Fibroblast of the conjunctiva (primary cell): Measurements from ENCODE around the gene RASSF8.

Experiments used
- DNase-seq: peaks from one replicate; pipeline ENCODE4 v3.0.0-alpha.2; 2010; ENCODE audit warnings: low read depth

The RASSF8 gene

DNA sequence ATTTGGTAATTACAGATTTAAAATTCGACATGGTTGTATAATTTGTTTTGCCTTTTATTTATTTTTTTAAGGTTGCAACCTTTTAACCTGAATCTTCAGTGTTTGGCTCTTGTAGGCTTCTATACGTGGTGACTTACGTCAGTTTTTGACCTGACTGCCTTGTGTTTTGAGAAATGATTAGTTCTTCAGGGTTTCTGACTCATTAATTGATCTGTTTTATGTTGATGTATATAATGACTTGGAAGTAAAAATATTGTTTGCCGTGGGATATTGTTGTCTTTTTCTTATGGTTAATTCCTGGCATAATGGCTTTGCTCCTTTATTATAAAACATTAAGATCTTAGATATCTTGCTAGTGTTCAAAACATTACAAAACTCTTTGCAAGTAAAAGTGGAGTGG lies 2.5 kb downstream of the RASSF8 start:
- DNase-seq = no peak

DNA sequence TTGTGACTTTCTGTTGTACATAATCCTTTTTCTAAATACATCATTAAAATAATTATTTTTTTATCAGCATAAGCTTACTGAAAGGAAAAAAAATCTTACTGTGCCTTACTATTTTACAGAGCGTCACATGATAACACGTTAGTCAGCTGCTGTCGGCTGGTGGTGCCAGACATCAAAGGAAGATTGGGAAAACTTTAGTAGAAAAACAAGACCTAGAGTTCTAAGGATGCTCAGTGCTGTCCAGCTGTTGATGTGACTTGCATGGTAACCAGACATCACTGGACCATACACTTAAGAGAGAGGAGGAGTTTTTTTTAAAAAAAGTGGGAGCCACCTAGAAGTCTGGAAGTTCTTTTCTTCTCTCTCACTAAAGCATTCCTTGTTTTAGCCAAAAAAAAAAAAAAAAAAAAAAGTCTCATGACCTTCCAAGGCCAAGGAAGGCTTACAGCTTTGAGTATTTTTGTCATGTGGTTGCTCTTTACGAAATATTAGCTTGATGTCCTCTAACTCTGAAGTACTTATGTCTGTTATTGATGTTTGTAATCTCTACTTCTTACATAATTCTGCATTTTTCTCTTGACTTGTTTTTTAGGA lies 4.5 kb downstream of the RASSF8 start:
- DNase-seq = no peak

DNA sequence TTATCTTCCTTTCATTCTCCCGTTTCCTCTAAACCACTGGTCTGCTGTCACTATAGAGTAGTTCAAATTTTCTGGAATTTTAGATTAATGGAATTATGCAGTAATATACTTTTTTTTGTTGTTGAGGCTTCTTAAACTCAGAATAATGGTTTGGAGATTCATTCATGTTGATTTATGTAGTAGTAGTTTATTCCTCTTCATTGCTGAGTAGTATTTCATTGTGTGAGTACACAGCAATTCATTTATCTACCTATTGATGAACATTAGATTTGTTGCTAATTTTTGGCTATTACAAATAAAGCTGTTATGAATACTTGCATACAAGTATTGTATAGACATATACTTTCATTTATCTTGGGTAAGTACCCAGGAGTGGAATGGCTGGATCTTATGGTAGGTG lies 7.2 kb downstream of the RASSF8 start:
- no peak for DNase-seq

DNA sequence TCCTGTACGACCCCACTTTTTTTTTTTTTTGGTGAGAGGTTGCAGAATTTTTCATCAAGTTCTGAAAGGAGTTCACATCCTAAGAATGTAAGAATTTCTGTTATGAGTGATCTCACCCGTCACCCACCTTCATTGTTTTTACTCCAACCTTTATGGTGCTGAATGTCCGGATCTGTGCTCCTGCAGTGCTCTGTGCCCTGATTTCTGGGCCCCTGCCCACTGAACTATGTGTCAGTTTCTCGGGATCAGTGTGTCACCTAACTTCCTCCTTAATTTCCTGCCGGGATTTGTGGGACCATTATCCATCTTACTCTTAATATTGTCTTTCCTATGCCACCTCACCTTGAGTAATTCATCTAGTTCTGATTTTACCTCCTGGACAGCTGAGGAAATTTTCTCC lies 11.6 kb downstream of the RASSF8 start:
- no peak for DNase-seq

DNA sequence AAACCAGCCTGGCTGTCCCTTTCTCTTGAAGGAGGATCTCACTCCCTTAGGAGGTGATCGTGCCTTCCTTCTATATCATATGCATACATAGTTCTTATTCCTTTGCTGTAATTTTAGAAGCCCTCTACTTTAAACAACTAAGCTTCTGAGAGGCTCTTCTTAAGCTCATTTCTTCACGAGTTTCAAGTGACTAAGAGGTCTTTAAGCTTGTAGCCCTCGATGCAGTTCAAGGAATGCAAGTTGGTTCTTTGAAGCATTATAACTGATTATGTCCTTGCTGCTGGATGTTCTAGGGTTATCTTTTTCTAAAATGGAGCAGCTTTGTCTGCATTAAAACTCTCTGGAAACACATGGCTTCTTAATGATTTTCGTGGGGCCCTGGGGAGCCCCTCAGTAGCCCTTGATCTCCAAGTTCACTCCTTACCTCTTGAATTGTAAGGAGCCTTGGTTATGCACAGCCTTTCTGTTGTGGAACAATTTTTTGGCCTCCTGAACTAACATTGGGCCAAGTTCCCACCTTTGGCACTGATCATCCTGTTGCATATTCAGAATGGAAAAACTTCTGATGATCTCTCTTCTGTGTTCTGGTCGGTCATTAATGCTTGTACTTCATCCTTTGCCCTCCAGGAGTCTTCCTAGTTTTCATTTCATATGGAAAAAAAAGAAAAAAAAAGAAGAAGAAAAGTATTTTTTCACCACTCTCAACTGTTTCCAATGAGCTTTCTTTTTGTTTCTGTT lies 12.6 kb downstream of the RASSF8 start:
- no peak for DNase-seq

DNA sequence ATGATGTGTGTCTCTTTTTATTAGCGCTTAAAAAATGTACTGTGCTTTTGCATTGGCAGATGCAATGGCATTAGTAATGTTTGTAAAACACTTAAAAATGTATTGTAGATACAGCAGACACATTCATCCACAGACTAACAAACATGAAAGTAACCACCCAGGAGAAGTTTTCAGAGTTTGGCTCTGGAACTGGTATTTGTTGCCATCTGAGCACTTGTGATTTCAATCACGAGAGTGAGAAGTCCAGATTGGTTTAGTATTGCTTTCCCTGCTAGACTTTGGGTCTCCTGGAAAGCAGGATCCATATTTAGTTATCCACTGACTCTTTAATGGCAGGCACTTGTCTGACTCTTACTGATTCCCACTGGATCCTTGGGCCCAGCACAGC lies 13.2 kb downstream of the RASSF8 start:
- no peak for DNase-seq

DNA sequence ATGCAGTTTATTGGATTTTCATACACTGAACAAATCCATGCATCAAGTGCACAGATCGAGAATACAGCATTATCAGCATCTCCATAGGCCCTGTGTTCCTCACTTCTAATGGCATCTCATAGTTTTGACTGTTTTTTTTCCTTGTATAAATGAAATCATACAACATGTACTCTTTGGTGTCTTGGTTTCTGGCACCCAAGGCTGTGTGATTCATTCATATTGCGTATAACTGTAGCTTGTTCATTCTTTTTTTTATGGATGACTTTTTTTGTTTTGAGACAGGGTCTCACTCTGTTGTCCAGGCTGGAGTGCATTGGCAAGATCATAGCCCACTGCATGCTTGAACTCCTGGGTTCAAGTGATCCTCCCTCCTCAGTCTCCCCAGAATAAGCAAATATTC lies 14.3 kb downstream of the RASSF8 start:
- DNase-seq = peak; percentile 59

DNA sequence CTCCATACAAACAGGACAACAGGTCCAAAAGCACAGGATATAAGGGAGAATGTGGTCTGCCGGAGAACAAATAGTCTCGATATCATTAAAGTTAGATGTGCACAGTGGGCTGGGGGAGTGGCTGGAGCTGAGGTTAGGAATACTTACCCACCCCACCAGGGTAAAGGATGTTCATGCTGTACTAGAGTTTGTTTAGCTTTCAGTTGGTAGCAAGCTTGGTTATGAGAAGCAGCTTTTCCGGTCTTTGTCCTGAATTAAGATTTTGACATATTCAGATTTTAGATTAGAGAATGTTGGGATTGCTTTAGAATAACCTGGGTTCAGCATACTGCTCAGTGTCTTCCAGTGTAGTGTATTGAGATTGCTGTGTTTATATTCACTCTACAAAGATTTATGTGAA lies 16.7 kb downstream of the RASSF8 start:
- no peak for DNase-seq

DNA sequence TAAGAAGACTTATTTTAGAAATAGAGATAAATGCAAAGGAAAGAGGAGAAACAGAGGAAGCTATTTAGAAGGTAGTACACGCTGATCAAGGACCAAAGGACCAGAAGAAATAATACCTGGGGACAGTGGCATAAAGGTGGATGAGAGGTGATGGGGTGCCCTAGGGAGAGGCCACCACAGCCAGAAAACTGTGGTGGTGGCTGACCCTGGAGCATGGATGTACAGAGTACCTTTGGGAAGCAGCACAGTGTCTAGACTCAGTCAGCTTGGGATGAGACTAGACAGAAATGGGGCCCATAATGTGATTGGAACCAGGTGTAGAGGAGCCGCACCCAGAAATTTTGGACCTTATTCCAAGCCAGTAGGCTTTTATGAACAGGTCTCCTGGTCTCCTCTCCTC lies 17.2 kb downstream of the RASSF8 start:
- DNase-seq = no peak

DNA sequence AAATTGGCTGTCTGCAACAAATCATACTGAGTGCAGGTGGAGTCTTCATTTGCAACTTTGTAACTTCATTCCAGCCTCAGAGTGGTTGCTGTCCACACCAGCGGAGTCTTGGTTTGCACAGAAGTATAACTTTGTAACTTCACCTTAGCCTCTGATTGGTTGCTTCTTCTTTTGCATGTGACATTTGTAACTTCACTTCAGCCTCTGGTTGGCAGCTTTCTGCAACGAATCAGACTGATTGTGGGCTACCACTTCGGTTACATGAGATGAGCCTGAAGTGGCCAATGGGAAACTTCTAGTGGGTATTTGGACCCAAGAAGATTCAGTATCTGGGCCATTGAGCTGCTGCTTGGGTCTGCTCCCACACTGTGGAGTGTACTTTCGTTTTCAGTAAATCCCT lies 17.8 kb downstream of the RASSF8 start:
- no peak for DNase-seq

DNA sequence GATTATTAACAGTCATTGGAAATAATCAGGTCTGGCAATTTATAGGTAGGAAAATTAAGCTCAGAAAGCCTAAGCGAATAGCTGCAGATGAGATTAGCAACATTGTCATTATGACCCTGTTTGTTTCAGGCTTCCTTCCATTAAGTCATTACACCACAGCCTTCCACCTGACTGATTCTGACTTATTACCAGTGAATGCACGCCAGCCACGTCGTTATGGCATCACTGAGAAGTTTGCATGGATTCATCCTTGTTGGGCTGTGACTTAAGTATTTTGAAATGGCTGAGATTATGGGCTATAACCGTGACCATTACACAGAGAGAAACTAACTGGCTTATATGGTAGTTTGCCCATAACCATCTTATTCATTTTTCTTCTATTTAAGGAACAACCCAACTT lies 18.6 kb downstream of the RASSF8 start:
- DNase-seq = no peak

DNA sequence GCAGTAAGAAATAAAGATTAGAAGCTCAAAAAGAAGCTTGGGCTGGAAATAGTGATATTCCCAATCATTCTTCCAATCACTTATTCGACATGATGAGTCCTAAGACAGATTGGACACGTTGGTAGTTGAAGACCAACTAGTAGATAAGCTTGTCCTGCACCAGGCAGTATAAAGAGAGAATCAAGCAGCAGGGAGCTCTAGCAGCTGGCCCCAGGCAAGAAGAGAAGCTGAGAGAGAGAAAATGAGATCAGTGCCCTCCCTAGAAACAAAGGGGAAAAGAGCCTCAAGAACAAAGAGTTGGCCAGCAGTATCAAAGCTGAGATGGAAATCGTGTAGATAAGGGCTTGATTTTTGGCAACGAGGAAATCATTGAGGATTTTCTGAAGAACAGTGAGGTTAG lies 20.6 kb downstream of the RASSF8 start:
- DNase-seq = no peak

DNA sequence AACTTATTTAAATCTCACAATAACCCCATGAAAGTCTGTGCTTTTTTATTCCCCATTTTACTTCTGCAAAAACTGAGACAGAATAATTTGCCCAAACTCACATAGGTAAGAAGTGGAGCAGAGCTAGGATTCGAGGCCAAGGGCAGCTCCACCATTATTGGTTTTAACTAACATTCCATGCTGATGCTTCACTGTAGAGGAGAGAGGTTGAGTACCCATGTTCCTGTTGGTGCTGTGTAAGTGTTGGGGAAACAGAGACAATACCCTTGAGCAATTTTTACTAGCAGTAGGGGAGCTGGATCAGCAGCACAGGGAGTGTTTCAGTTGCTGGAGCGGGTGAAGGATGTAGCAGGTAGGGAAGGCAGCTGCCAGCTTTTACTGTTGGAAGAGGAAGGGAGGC lies 21.1 kb downstream of the RASSF8 start:
- DNase-seq = no peak

DNA sequence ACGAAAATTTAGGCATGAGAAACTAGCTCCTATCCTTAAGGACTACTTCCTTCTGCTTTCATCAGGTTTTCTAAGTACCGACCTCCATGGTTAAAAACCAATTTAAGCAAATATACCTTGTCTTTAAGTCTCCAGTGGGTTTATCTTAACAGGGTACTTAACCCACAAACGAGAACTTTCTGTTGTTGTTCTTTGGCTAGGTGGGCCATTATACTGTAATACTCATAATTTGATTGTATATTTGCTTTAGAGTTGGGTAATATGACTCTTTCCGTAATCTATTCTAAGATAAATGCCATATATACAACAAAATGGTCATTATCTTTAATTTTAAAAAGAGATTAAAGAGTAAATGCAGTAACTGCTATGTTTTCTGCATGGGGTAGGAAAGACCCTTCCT lies 21.6 kb downstream of the RASSF8 start:
- no peak for DNase-seq

DNA sequence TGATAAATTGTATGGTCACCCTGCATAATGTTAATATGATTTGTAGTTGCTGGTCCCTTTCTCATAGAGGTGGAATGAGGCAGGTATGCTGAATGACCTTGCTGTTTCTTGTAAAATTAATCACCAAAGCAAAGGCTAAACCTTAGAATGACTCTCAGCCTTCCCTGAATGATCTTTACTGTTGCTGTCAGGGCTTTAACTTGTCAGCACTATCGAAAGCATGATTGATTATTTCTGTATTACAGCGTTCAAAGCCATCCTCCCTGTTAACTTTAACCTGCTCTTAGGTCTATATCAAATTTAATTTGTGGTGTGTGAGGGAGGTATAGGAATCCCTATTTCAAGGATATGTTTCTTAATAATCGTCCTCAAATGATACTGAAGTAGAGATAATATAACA lies 23.1 kb downstream of the RASSF8 start:
- DNase-seq = no peak

DNA sequence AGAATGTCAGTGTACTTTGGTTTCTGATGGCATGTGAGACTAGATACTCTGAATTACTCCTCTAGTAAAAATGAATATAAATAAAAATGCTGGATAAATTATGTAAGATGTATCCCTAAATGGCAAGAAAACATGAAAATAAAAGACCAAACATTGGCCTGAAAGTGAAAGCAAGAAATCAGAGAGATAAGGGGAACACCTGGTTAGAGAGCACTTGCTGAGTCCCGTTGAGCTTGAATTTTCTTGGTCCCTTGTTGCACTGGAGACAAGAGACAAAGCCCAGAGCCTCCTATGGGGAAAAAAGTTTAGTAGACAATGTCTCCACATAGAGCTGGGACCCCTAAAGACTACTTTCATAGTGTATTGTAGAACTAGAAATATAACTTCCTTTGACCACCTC lies 23.9 kb downstream of the RASSF8 start:
- no peak for DNase-seq

DNA sequence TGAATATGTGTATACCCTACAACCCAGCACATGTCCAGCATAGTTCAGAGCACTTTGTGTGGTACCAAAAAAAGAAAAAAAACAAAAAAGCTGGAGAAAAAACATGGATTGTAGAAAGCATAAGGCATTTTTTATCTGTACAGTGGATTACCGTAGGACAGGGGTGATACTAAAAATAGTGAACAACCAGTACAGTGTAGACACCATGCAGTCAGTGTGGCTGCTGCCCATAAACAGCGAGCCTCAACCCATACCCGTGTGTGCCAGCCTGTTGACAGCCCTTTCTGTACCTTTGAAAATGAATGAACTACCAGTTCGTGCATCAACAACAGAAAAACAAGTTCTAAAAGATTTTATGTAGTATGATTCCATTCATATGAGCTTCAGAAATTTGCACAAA lies 25.1 kb downstream of the RASSF8 start:
- DNase-seq = no peak

DNA sequence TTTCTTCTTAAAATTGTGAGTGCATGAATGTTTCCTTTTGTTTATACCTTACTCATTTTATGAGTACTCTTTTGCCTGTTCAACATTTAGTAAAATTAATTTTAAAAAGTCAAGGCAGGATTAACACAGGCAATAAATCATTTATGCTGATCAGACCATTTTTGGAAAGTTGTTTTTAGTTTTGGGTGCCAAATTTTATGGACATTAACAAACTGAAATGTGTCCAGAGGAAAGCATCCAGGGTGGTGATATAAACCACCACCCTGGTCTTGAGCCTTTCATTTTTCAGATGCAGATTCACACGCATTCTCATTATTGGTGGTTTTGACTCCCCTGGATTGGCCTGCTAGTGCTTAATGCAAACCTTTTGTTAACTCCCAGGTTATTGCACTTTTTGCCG lies 26.3 kb downstream of the RASSF8 start:
- DNase-seq = no peak

DNA sequence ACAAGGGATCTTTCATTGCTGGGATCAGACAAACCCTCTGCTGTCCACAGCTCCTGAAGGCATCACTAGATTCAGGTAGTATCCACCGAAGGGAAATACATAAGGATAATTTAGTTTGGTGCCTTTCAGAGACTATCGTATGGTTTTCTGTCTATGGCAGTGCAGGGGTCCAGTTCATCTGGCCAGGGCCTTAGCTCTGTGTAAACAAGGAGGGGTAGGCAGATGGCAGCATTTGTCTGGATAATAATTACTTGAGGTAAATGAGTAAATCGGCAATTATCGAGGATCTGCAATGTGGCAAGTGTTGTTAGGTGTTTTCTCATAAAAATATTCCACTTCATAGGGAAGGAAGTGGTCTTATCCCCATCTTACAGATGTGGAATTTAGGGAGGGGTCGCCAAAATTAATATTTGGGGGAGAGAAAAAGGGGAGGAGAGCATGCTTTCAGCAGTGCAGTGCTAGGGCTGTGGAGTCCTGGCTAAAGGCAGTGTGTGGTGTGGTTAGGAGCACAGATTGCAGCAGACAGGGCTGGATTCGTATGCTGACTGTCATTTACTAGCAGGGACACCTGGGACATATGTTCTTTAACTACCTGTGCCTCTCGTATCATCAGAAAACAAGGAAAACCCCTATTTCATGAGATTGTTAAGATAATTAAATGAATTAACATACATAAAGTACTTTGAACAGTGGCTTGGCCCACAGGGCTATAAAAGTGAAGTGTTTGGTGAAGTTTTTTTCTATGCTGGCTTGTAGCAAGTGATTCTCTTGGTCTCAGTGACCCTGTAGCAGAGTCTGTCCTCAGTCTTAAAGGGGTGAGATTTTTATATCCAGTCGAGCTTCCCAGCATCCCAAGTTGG lies 27.1 kb downstream of the RASSF8 start:
- no peak for DNase-seq

DNA sequence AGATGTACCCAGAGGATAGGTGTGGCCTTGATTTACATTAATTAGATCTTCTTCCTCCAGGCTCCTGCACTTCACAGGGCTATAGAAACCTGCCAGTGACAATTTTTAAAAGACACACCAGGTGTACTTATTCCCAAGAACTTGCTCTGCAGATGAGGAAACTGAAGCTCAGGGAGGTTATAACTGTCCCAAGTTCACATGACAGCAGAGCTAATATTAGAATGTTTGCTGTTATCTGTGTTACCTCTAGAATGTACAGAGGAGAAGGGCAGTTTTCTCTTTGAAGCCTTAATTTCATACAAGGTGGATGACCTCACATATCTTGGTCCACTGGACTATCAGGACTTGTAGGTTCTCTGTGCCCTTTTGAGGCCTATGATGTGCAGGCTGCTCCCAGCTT lies 27.7 kb downstream of the RASSF8 start:
- no peak for DNase-seq

DNA sequence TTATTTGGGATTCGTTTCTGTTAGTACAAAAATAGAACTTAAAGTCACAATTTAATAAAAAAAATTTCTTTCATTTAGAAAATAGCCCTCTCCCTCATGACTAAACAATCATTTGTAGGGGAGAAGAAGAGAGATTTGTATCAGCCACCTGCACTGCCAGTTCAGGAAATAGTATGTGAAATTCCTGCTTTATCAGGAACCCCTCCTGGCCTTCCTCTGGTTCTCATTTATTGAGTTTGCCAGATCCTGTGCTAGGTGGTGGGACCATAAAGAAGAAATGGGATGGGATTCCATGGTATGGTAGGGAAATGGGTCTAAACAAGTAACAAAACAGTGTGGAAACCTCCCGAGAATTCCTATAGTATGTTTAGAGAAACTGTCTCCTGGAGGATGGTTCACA lies 30.0 kb downstream of the RASSF8 start:
- no peak for DNase-seq

DNA sequence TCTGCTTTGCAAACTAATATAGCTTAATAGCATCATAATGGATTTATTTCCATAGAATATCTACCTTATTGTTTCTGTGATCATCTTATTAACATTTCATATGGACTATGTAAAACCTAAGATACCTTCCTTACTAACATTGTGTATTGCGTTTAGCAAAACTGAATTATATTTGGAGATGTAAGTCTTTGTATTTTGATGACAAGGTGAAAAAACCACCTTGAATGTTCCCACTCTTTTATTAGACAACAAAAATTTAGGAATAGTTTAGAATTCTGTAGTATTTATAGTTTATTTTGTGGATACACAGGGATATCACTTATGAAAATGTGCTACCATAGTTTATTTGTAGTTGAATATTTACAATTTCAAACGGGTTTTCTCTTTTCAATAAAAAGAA lies 32.0 kb downstream of the RASSF8 start:
- no peak for DNase-seq

DNA sequence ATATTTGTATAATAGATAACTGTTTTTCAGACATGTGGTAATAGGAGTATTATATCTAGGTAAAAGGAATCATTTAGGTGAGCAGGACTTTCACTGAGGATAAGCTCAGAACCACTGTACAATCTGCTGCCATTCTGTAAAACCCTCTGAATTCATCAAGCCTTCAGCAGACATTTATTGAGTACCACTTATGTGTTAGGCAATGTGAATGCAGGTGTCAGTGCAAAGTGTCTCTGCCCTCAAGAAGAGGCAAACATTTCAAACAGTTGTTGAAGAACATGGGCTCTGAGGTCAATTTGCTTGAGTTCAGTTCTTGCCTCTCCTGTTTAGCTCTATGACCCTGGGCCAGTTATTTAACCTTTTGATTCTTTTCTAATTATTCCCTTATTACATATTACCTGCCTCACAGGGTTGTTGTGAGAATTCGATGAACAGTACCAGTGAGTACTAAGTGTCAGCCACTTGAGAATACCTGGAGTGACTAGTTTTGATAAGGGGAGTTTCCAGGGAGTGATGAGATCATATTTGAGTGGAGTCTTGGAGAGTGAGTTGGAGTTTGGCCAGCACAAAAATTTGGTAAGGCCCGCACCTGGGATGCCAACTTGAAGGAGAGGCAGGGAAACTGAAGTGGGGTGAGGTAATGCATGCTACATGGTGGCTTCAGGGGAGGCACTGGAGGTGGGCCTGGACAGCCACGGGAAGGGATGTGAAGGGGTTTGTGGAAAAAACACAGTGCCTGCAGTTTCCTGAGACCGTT lies 33.7 kb downstream of the RASSF8 start:
- DNase-seq = no peak
